ENCODE results near the gene GULP1.

The GULP1 gene

GRCh38 chr2:188610050-188610444 lies 318.4 kb downstream of the GULP1 start:
- no peak for DNase-seq (ENCODE audit: low read depth in 1 of 2, low spot score in 1 of 2)
- TF ChIP-seq CTCF (IDR thresholded peaks at IDR 0.05; ENCODE audit: insufficient read depth, low read length): no peak
- no peak for TF ChIP-seq POLR2AphosphoS5 (IDR thresholded peaks at IDR 0.05; ENCODE audit: low read depth)
- TF ChIP-seq REST (IDR thresholded peaks at IDR 0.05; ENCODE audit: insufficient replicate concordance, low read depth): no peak
- TF ChIP-seq GABPA (IDR thresholded peaks at IDR 0.05; ENCODE audit: low read depth): no peak
- TF ChIP-seq SPI1 (IDR thresholded peaks at IDR 0.05; ENCODE audit: borderline replicate concordance, low read depth): no peak
- no peaks in the 10 kb centered on the region for H3K27me3 ChIP-seq (ENCODE audit: insufficient read depth, poor library complexity, severe bottlenecking)
- H3K4me3 ChIP-seq (replicated peaks; ENCODE audit: insufficient read depth, low read length): no peak overlapping the region
- no peak overlapping the region for H3K27ac ChIP-seq (replicated peaks)

- no peak for DNase-seq (ENCODE audit: low read depth in 1 of 2, low spot score in 1 of 2)
- Histone ChIP-seq H3K27me3 (ENCODE audit: insufficient read depth, poor library complexity, severe bottlenecking) (no peaks in the 10 kb centered on the region), H3K4me3 (replicated peaks; ENCODE audit: insufficient read depth, low read length) (no peak overlapping the region), H3K27ac (replicated peaks) (no peak overlapping the region)
- TF ChIP-seq SPI1 (IDR thresholded peaks at IDR 0.05; ENCODE audit: borderline replicate concordance, low read depth): no peak
- TF ChIP-seq POLR2AphosphoS5 (IDR thresholded peaks at IDR 0.05; ENCODE audit: low read depth): no peak
- TF ChIP-seq CTCF (IDR thresholded peaks at IDR 0.05; ENCODE audit: insufficient read depth, low read length): no peak
- no peak for TF ChIP-seq REST (IDR thresholded peaks at IDR 0.05; ENCODE audit: insufficient replicate concordance, low read depth)
- no peak for TF ChIP-seq GABPA (IDR thresholded peaks at IDR 0.05; ENCODE audit: low read depth)
Measured at GRCh38 chr2:188610827-188611226, 319.2 kb downstream of the GULP1 start.

GRCh38 chr2:188619146-188619545 lies 327.5 kb downstream of the GULP1 start:
- TF ChIP-seq REST (IDR thresholded peaks at IDR 0.05; ENCODE audit: insufficient replicate concordance, low read depth): no peak
- no peak for TF ChIP-seq CTCF (IDR thresholded peaks at IDR 0.05; ENCODE audit: insufficient read depth, low read length)
- no peak for TF ChIP-seq POLR2AphosphoS5 (IDR thresholded peaks at IDR 0.05; ENCODE audit: low read depth)
- no peak for TF ChIP-seq GABPA (IDR thresholded peaks at IDR 0.05; ENCODE audit: low read depth)
- no peak for TF ChIP-seq SPI1 (IDR thresholded peaks at IDR 0.05; ENCODE audit: borderline replicate concordance, low read depth)
- no peaks in the 10 kb centered on the region for H3K27me3 ChIP-seq (ENCODE audit: insufficient read depth, poor library complexity, severe bottlenecking)

More at GRCh38 chr2:188619146-188619545, 327.5 kb downstream of the GULP1 start:
- no peak overlapping the region for H3K27ac ChIP-seq (replicated peaks)
- H3K4me3 ChIP-seq (replicated peaks; ENCODE audit: insufficient read depth, low read length): no peak overlapping the region
- DNase-seq (ENCODE audit: low read depth in 1 of 2, low spot score in 1 of 2): no peak
